Measurements from ENCODE around the gene C12orf43.
A peak's percentile ranks its signal among the peaks of the same experiment; 100 is the strongest.
"Not testable (repeated sequence)": the region's sequence is repeated elsewhere in the genome, so short reads cannot be mapped to it uniquely, and the experiment has no call there.

C12orf43 gene

GRCh38 chr12:121015825-121016766, at the start of gene C12orf43:
Gene C12orf43, minus strand, starts transcription at chr12:121016487. Its CDS starts 13 bp downstream, at chr12:121016474.
- peak; percentile 95 for DNase-seq

- no peak for DNase-seq
Measured at GRCh38 chr12:121065345-121065744, 49.1 kb upstream of the C12orf43 start.

GRCh38 chr12:121064586-121064985, 48.3 kb upstream of the C12orf43 start:
- DNase-seq = not testable (repeated sequence)

GRCh38 chr12:121064116-121064515, 47.8 kb upstream of the C12orf43 start:
- no peak for DNase-seq

- DNase-seq = no peak
Measured at GRCh38 chr12:121062391-121063045, 46.2 kb upstream of the C12orf43 start.

- DNase-seq = no peak
Measured at GRCh38 chr12:121061831-121062230, 45.5 kb upstream of the C12orf43 start.

- peak; percentile 66 for DNase-seq
Measured at GRCh38 chr12:121060149-121061001, 44.1 kb upstream of the C12orf43 start.

GRCh38 chr12:121059031-121059898, 43.0 kb upstream of the C12orf43 start:
- DNase-seq = no peak

GRCh38 chr12:121057794-121058193, 41.5 kb upstream of the C12orf43 start:
- no peak for DNase-seq

- no peak for DNase-seq
Measured at GRCh38 chr12:121053706-121054105, 37.4 kb upstream of the C12orf43 start.

GRCh38 chr12:121050725-121051124, 34.4 kb upstream of the C12orf43 start:
- no peak for DNase-seq

- DNase-seq = no peak
Measured at GRCh38 chr12:121048442-121048841, 32.2 kb upstream of the C12orf43 start.

GRCh38 chr12:121047400-121047799, 31.1 kb upstream of the C12orf43 start:
- DNase-seq = not testable (repeated sequence)

GRCh38 chr12:121043067-121043466, 26.8 kb upstream of the C12orf43 start:
- no peak for DNase-seq

GRCh38 chr12:121038861-121039668, 22.8 kb upstream of the C12orf43 start, which contains the start of gene OASL:
Gene OASL, minus strand, starts transcription at chr12:121039246. Its CDS starts 275 bp downstream, at chr12:121038971.
- peak; percentile 59 for DNase-seq

GRCh38 chr12:121036810-121037326, 20.6 kb upstream of the C12orf43 start:
- DNase-seq = peak; percentile 66

- DNase-seq = no peak
Measured at GRCh38 chr12:121034616-121035305, 18.5 kb upstream of the C12orf43 start.

- DNase-seq = peak; percentile 74
Measured at GRCh38 chr12:121033625-121034349, 17.5 kb upstream of the C12orf43 start.

- DNase-seq = no peak
Measured at GRCh38 chr12:121030576-121031212, 14.4 kb upstream of the C12orf43 start.
